HCT116 (cell line): ENCODE data around the gene DDX20. TPM values are rescaled to one million over a fixed set of nuclear protein-coding genes. Genes with fewer than 3 reads are reported as not detected.
A peak's percentile ranks its signal among the peaks of the same experiment; 100 is the strongest.

ENCODE experiments used
- ATAC-seq: fragments of 200-7000 bp; cut with Tn5 transposase; 2 replicates; pipeline ENCODE4 v1.9.1; 2020; ENCODE audit warnings: mild to moderate bottlenecking, moderate library complexity
- BruUV-seq: library from RNA; stranded (reverse); fragments of 400-500 nt; replicated peaks from 2 replicates; lab custom pipeline; 2021; lab: Mats Ljungman, UMichigan
- CTCF ChIA-PET: fragments of 300-600 bp; sonication (Branson Sonifier 250); formaldehyde crosslinking; loops from one replicate; lab custom pipeline; 2021; ENCODE audit warnings: antibody characterized with exemption; lab: Charles Lee
- POLR2A ChIA-PET: fragments of 300-600, 350-600 bp; sonication (Branson Sonifier 250); formaldehyde crosslinking; loops from one replicate; lab custom pipeline; 2021; ENCODE audit warnings: antibody characterized with exemption; lab: Charles Lee
- RAD21 ChIA-PET, 2 experiments: fragments of 300-600 bp; sonication (Branson Sonifier 250); formaldehyde crosslinking; loops; one replicate each; lab custom pipeline; 2023; ENCODE audit warnings: low total read pairs in 2 of 2; ENCODE audit not compliant: uncharacterized antibody in 2 of 2, unreplicated experiment in 2 of 2, low non-redundant PET in 1 of 2; lab: Charles Lee
- DNase-seq: peaks from one replicate; pipeline ENCODE4 v3.0.0-alpha.2; 2010; ENCODE audit warnings: low read depth, low spot score
- H2AFZ ChIP-seq: fragments of 200-600 bp; shearing (Covaris generic), sonication (generic); 2 replicates; pipeline ENCODE4 v1.6.1; 2017; ENCODE audit warnings: low read depth, mixed run types, mixed read lengths, antibody characterized with exemption, low read length; ENCODE audit not compliant: poor library complexity, severe bottlenecking
- H3K27ac ChIP-seq: 2 replicates; pipeline ENCODE4 v1.5.1; 2012; ENCODE audit warnings: low read depth, low read length
- H3K27me3 ChIP-seq: fragments of 200-600 bp; sonication (generic); 2 replicates; pipeline ENCODE4 v1.6.1; 2016; ENCODE audit warnings: mixed run types, low read length, mixed read lengths; ENCODE audit not compliant: insufficient read depth
- H3K36me3 ChIP-seq, 2 experiments: fragments of 200-500 bp in 1 of 2; fragments of 200-600 bp in 1 of 2; sonication (Bioruptor generic) in 1 of 2; sonication (generic) in 1 of 2; 2 replicates each; pipeline versions ENCODE4 v1.5.1 to v1.6.1; 2014 to 2016; ENCODE audit warnings: low read length in 2 of 2, inconsistent platforms in 1 of 2, mixed read lengths in 1 of 2, mixed run types in 1 of 2; ENCODE audit not compliant: insufficient read depth in 2 of 2, control insufficient read depth in 1 of 2
- H3K4me1 ChIP-seq, 2 experiments: fragments of 200-600 bp in 1 of 2; sonication (generic) in 1 of 2; 2 replicates each; pipeline versions ENCODE4 v1.5.1 to v1.6.1; 2012 to 2017; ENCODE audit warnings: low read length in 2 of 2, inconsistent platforms in 1 of 2, mild to moderate bottlenecking in 1 of 2, mixed read lengths in 1 of 2, mixed run types in 1 of 2, moderate library complexity in 1 of 2; ENCODE audit not compliant: insufficient read depth in 2 of 2, control insufficient read depth in 1 of 2
- H3K4me2 ChIP-seq: fragments of 200-600 bp; sonication (generic); 2 replicates; pipeline ENCODE4 v1.6.1; 2017; ENCODE audit warnings: mixed run types, low read length, mixed read lengths
- H3K4me3 ChIP-seq, 2 experiments: fragments of 200-600 bp in 1 of 2; sonication (generic) in 1 of 2; replicated peaks in 1 of 2; 2 replicates each; pipeline ENCODE4 v1.5.1; 2011 to 2016; ENCODE audit warnings: low read length in 2 of 2, control low read depth in 1 of 2, low read depth in 1 of 2, mild to moderate bottlenecking in 1 of 2, mixed read lengths in 1 of 2, mixed run types in 1 of 2
- H3K79me2 ChIP-seq: fragments of 200-600 bp; sonication (generic); 2 replicates; pipeline ENCODE4 v1.6.1; 2017; ENCODE audit warnings: mild to moderate bottlenecking, mixed run types, low read length, moderate library complexity, mixed read lengths; ENCODE audit not compliant: insufficient read depth
- H3K9ac ChIP-seq: fragments of 200-600 bp; sonication (generic); 2 replicates; pipeline ENCODE4 v1.6.1; 2016; ENCODE audit warnings: low read length, mixed read lengths
- H3K9me2 ChIP-seq: fragments of 200-600 bp; sonication (generic), shearing (Covaris generic); 2 replicates; pipeline ENCODE4 v1.6.1; 2017; ENCODE audit warnings: mixed run types, mild to moderate bottlenecking, moderate library complexity; ENCODE audit not compliant: insufficient read depth
- H3K9me3 ChIP-seq, 2 experiments: fragments of 200-500 bp in 1 of 2; fragments of 200-600 bp in 1 of 2; sonication (Bioruptor generic) in 1 of 2; sonication (generic) in 1 of 2; 2 replicates each; pipeline ENCODE4 v1.6.1; 2014 to 2017; ENCODE audit warnings: low read length in 2 of 2, mixed read lengths in 2 of 2, inconsistent platforms in 1 of 2, low read depth in 1 of 2, mild to moderate bottlenecking in 1 of 2, mixed run types in 1 of 2, moderate library complexity in 1 of 2; ENCODE audit not compliant: control insufficient read depth in 1 of 2, insufficient read depth in 1 of 2
- H4K20me1 ChIP-seq: fragments of 200-600 bp; sonication (generic), shearing (Covaris generic); 2 replicates; pipeline ENCODE4 v1.6.1; 2017; ENCODE audit warnings: mixed run types, mild to moderate bottlenecking, moderate library complexity; ENCODE audit not compliant: insufficient read depth
- CEBPB ChIP-seq: IDR thresholded peaks from 2 replicates; pipeline ENCODE4 v1.6.1; 2012; ENCODE audit warnings: low read depth
- EGR1 ChIP-seq: IDR thresholded peaks from 2 replicates; pipeline ENCODE4 v1.6.1; 2012; ENCODE audit warnings: low read depth
- POLR2AphosphoS5 ChIP-seq: IDR thresholded peaks from 2 replicates; pipeline ENCODE4 v1.6.1; 2011; ENCODE audit warnings: mild to moderate bottlenecking, low read depth, low read length, moderate library complexity
- SIN3A ChIP-seq: IDR thresholded peaks from 2 replicates; pipeline ENCODE4 v1.6.1; 2012; ENCODE audit warnings: low read depth
- YY1 ChIP-seq: IDR thresholded peaks from 2 replicates; pipeline ENCODE4 v1.6.1; 2011; ENCODE audit warnings: low read length, low read depth, moderate library complexity, mild to moderate bottlenecking; ENCODE audit not compliant: insufficient replicate concordance; ENCODE audit errors: extremely low read depth
- ZFX ChIP-seq: fragments of 450-650 bp; IDR thresholded peaks from 2 replicates; pipeline ENCODE4 v1.6.1; 2017
- intact Hi-C: fragments of 100-400 bp; cut with micrococcal nuclease; formaldehyde crosslinking; loops from 2 replicates; pipeline ENCODE4 v1.10.0; 2022
- total RNA-seq: library from RNA; stranded (reverse); gene quantifications from one replicate; pipeline ENCODE4 v1.2.1, GENCODE V29; 2021; ENCODE audit not compliant: unreplicated experiment
- TF ChIP-seq, protein P1 (sequence below): IDR thresholded peaks from 2 replicates; pipeline ENCODE4 v1.6.1; 2012

The DDX20 gene
- total RNA-seq, 1 experiment from 2014 or later = 14.9 TPM

DNA sequence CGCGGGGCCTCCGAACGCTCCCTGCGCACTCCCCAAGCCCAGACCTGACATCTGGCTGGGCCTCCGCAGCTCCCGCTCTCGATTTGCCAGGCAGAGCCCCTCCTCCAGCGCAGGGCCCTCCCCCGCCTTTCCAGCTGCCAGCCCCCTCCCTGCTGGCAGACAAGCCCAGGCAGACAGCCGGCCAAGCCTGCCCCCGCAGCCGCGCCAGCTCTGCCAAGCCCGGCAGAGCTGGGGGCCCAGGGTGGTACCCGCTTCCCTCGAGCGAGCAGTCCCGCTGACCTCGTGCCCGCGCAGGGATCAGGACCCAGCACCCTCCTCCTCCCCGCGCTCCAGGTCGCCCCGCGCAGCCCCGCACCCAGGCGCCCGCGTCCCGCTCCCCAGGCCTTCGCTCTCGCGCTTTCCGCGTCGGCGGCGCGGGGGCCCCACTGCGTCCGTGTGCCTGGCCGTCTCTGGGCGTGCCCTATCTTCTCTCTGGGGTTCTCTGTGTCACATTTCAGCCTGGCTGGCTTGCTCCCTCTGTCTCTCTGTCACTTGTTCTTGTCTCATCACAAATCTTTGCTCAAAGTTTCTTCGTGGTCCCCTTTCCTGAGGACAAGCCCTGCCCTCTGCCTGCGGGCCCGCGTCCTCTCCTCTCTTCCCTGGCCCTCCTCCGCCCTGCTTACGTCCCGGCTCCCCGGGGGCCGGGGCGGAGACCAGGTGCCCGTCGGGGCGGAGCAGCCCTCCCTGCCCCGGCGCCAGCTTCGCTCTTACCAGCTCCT lies 17.1 kb upstream of the DDX20 start:
- BruUV-seq = no TSS peak
- peak overlapping the region; percentile 81 for H3K4me2 ChIP-seq
- peaks cover 15 to 28% of the 10 kb centered on the region in 2 experiments; a peak in 3 of 4 replicates for H3K4me1 ChIP-seq
- TF ChIP-seq POLR2AphosphoS5 = peak; percentile 51
- TF ChIP-seq, protein P1, sequence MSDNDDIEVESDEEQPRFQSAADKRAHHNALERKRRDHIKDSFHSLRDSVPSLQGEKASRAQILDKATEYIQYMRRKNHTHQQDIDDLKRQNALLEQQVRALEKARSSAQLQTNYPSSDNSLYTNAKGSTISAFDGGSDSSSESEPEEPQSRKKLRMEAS = peak; percentile 51; the same call in 1 of the 2 replicates
- TF ChIP-seq SIN3A = 0 out of 2 replicates have a peak, but pooled peaks have one; percentile 30
- TF ChIP-seq EGR1 = peak; percentile 64
- TF ChIP-seq YY1 = no peak
- peak; percentile 62 for TF ChIP-seq ZFX
- TF ChIP-seq CEBPB = no peak
- no peaks in the 10 kb centered on the region for H3K36me3 ChIP-seq
- H3K9me3 ChIP-seq = no peaks in the 10 kb centered on the region
- RAD21 ChIA-PET = interaction anchor here (0.6 to 1.2 kb wide), 4 partner anchors 9 to 76 kb away, joined by 3 to 4 read pairs (median 3); no protein-coding TSS in a partner anchor
- POLR2A ChIA-PET = interaction anchor here (1.0 to 1.2 kb wide), 3 partner anchors 9 to 230 kb away, joined by 3 to 5 read pairs (median 4); no protein-coding TSS in a partner anchor
- intact Hi-C loops = loop anchor here (1.0 kb wide), 1 partner anchor 17 kb away; the partner anchor contains the start of gene DDX20
- H3K79me2 ChIP-seq = no peaks in the 10 kb centered on the region
- peak overlapping the region; percentile 96 for H3K27ac ChIP-seq
- H4K20me1 ChIP-seq = no peaks in the 10 kb centered on the region
- ATAC-seq (peak; percentile 81), DNase-seq (peak; percentile 49)
- no peaks in the 10 kb centered on the region for H3K27me3 ChIP-seq
- peak overlapping the region; percentile 55 for H2AFZ ChIP-seq
- CTCF ChIA-PET = interaction anchor here (1.2 to 2.5 kb wide), 7 partner anchors 9 to 257 kb away, joined by 3 to 22 read pairs (median 5); no protein-coding TSS in a partner anchor
- H3K9me2 ChIP-seq = no peaks in the 10 kb centered on the region
- H3K9ac ChIP-seq = peak overlapping the region; percentile 49
- H3K4me3 ChIP-seq = peak overlapping the region; percentile 53 to 59
